ENCODE results near the gene FADS3. TPM values are rescaled to one million over a fixed set of nuclear protein-coding genes. Genes with fewer than 3 reads are reported as not detected.
"Not testable (repeated sequence)": the region's sequence is repeated elsewhere in the genome, so short reads cannot be mapped to it uniquely, and the experiment has no call there.

Gene FADS3
- total RNA-seq, 1 experiment from 2014 or later, result 59.7 TPM

DNA sequence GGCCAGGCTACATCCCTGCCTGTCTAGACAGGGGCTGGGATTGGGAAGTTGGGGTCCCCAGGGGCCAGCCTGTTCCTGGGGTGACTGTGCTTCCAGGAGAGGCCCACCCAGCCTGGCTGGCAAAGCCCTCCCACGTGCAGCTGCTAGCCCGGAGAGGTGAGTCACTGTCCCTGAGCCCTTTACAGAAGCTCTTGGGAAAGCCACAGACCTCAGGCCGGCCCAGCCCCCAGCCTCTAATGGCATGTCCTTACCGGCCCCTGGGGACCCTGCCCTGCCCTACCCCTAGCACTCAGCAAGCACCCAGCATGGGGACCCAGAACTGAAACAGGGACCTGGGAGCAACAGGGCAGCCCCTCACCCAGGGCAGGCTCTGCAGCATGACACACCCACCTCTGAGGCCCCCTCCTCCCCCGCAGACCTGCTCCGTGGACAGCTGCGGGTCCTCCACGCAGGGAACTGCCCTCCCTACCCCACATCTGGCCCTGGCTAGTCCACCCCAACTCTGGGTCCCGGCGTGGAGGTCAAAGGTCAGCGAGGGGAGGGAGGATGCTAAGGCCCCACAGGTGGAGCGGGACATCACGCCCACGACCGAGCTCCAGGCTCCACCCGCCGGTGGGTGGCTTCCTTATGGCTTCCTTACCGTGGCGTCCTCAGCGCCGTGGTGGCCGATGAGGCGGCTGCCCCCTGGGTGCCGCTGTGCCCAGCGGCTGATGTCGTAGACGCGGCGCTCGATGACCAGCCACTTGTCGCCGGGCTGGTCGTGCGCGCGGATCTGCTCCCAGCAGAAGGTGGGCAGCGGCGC is 615 bp downstream of the FADS3 start:
- H3K27me3 ChIP-seq, result no peaks in the 10 kb centered on the region
- H3K4me3 ChIP-seq, result peak overlapping the region; percentile 68
- H3K9me3 ChIP-seq, result no peaks in the 10 kb centered on the region
- H3K36me3 ChIP-seq, result peaks cover 9% of the 10 kb centered on the region; the same call in 1 of the 2 replicates
- DNase-seq, result peak; percentile 78

DNA sequence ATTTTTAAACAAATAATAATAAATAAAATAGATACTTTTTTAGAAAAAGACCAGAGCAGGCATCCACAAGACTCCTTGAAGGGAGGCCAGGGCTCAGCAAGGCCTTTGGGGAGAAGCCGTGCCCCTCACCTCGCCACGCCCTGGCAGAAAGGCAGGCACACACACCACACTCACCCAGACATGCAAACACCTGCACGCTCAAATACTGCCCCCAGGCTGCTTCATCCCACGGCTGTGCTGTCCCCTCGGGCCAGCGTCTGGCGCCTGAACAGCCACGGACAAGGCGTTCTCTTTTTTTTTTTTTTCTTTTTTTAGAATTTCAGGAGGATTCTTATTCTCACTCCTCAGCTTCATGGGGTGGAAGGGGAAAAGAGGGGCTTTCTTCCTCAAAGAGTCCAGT is 1.5 kb downstream of the FADS3 start:
- no peak for DNase-seq
- Histone ChIP-seq H3K9me3 (no peaks in the 10 kb centered on the region), H3K4me3 (no peak overlapping the region; the same call in 1 of the 2 replicates), H3K36me3 (peaks cover 9% of the 10 kb centered on the region; the same call in 1 of the 2 replicates), H3K27me3 (no peaks in the 10 kb centered on the region)

- no peak for DNase-seq
Observed at GRCh38 chr11:61888590-61888989, 2.8 kb downstream of the FADS3 start.

DNA sequence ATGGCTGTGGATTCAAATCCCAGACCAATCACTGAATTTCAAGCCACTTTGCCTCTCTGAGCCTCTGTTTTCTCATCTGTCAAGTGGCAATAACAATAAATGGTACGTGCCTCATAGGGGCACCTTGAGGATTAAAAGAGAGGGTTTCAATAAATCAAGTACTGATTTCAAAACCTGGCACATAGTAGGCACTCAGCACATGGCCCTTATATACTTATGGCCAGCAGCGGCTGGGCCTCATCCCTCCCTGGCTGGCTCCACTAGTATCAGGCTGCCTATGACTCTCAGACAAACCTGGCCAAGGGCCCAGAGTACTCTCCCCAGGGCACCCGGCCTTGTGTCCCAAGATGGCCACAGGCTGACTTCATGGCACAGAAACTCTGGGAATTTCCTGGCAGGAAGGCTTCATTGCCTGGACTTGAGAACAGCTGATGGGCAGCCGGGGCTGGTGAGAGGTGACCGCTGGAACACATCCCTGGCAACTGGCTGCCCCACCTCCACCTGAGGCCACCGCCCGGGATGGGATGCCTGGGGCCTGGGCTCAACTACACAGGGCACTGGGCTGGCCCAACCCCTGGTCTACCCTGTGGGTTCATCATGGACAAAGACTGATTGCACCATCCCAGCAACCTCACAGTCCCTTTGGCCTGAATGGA is 3.4 kb downstream of the FADS3 start:
- Histone ChIP-seq H3K36me3 (peaks cover 9% of the 10 kb centered on the region; the same call in 1 of the 2 replicates), H3K4me3 (no peak overlapping the region), H3K27me3 (no peaks in the 10 kb centered on the region), H3K9me3 (no peaks in the 10 kb centered on the region)
- peak; percentile 92 for DNase-seq

More at GRCh38 chr11:61888590-61888989, 2.8 kb downstream of the FADS3 start:
- Histone ChIP-seq H3K4me3 (no peak overlapping the region), H3K27me3 (no peaks in the 10 kb centered on the region), H3K36me3 (peaks cover 9% of the 10 kb centered on the region; the same call in 1 of the 2 replicates), H3K9me3 (no peaks in the 10 kb centered on the region)

DNA sequence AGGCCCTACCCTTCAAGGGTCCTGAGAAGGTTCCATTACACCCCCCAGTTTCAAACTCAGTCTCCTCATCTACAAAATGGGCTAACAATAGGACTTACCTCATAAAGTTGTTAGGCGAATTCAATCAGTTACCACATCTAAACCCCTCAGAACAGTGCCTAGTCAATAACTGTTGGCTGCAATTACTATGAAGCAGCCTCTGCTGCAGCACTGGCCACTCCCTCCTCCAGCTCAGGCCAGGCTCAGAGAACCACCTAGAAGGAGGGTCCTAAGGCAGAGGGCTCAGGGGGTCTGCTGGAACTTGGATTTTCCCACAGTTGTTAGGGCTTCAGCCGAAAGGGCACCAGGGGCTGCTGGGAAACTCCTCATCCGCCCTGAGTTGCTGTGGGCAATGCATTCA is 4.7 kb downstream of the FADS3 start:
- Histone ChIP-seq H3K9me3 (no peaks in the 10 kb centered on the region), H3K27me3 (no peaks in the 10 kb centered on the region), H3K36me3 (peaks cover 9% of the 10 kb centered on the region; the same call in 1 of the 2 replicates), H3K4me3 (no peak overlapping the region)
- DNase-seq, result no peak

DNA sequence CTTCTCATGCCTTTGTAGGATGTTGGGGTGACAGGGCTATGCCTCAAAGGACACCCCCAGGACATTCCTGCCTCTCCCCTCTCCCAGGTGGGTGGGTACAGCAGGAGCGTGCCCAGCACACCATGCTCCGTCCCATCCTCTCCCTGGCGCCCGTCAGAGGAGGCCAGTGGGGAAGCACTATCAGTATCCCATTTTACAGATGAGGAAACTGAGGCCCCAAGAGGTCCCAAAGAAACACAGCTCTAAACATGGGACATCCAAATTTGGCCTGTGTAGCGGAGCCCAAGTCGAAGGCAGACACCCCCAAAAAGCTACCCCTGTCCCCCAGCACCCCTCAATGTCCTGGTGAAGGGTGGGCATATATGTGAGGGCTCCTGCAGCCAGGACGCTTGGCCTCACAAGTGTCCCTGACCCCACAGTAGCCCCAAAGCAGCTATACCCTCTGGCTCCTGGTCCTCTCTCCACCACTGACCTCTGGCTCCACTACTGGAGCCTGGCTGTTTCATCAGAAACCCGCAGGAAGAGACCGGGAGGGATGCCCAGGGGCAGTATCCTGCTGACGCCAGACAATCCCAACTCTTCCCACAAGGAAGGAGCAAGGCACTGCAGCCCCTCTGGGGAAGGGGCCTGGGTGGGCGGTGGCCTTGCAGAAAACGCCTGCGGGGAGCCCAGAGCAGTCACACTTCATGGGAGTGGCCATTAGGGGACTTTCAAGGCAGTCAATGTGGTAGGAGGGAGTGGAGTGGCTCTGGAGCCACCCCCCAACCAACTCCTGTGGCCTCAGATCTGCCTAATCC is 5.4 kb downstream of the FADS3 start:
- H3K9me3 ChIP-seq, result no peaks in the 10 kb centered on the region
- no peak for DNase-seq

GRCh38 chr11:61885166-61885778 is 6.1 kb downstream of the FADS3 start:
- peaks cover 9% of the 10 kb centered on the region; the same call in 1 of the 2 replicates for H3K36me3 ChIP-seq
- no peaks in the 10 kb centered on the region for H3K27me3 ChIP-seq
- no peak for DNase-seq
- H3K9me3 ChIP-seq, result no peaks in the 10 kb centered on the region
- H3K4me3 ChIP-seq, result no peak overlapping the region

More for the DNA sequence above, 5.4 kb downstream of the FADS3 start:
- Histone ChIP-seq H3K27me3 (no peaks in the 10 kb centered on the region), H3K36me3 (peaks cover 9% of the 10 kb centered on the region; the same call in 1 of the 2 replicates), H3K4me3 (no peak overlapping the region)

GRCh38 chr11:61883947-61884346 is 7.4 kb downstream of the FADS3 start:
- DNase-seq, result no peak
- Histone ChIP-seq H3K4me3 (no peak overlapping the region), H3K9me3 (no peaks in the 10 kb centered on the region), H3K36me3 (peaks cover 11% of the 10 kb centered on the region), H3K27me3 (no peaks in the 10 kb centered on the region)

DNA sequence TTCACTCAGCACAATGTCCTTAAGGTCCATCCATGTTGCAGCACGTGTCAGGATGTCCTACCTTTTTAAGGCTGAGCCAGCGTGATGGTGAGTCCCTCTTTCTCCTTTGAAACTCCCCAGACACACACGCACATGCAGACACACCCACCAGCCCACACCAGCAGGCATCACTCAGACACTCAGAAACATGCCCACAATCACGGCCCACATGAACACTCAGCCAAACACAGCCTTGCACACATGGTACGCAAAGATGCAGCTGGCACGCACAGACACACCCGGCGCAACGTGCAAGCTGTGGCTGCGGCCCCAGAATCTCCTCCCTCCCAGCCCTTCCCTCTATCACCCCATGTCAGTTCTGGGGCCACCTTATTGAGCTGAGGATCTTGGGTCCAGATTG is 8.0 kb downstream of the FADS3 start:
- Histone ChIP-seq H3K4me3 (no peak overlapping the region), H3K36me3 (peaks cover 9% of the 10 kb centered on the region), H3K9me3 (no peaks in the 10 kb centered on the region), H3K27me3 (no peaks in the 10 kb centered on the region)
- no peak for DNase-seq

DNA sequence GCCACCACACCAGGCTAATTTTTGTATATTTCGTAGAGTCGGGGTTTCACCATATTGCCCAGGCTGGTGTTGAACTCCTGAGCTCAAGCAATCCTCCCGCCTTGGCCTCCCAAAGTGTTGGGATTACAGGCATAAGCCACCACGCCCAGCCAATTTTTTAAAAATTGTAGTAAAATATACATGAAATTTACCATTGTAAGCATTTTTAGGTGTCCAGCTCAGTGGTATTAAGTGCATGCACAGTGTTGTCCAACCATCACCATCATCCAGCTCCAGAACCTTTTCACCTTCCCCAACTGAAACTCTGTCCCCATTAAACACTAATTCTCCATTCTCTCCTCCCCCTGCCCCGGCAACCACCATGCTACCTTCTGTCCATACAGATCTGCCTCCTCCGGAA is 8.5 kb downstream of the FADS3 start:
- H3K36me3 ChIP-seq, result peaks cover 7% of the 10 kb centered on the region
- no peak overlapping the region for H3K4me3 ChIP-seq
- H3K27me3 ChIP-seq, result no peaks in the 10 kb centered on the region
- DNase-seq, result no peak
- H3K9me3 ChIP-seq, result no peaks in the 10 kb centered on the region

GRCh38 chr11:61882267-61882666 is 9.1 kb downstream of the FADS3 start:
- not testable (repeated sequence) for H3K9me3 ChIP-seq, H3K4me3 ChIP-seq, H3K36me3 ChIP-seq, H3K27me3 ChIP-seq
- peak; percentile 32 for DNase-seq

DNA sequence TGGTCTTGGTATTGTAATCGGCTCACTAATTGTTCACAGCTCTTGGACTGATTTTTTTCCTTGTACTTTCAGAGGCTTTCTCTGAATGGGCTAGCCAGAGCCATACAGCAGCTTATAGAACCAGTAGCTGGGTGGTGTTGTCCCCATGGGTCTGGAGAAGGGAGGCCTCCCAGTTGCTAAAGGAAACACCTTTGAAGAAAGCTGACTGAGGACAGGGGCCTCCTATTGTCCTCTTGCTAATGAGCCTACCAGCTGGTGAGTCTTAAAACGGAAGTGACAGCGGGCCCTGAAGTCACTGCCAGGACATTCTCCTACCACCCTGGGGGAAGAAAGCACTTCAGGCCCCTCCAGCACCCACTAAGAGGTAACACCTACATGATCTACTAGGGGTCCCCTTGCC is 9.9 kb downstream of the FADS3 start:
- H3K36me3 ChIP-seq, result peaks cover 2% of the 10 kb centered on the region
- no peak for DNase-seq
- H3K27me3 ChIP-seq, result no peaks in the 10 kb centered on the region
- no peak overlapping the region for H3K4me3 ChIP-seq
- H3K9me3 ChIP-seq, result no peaks in the 10 kb centered on the region

DNA sequence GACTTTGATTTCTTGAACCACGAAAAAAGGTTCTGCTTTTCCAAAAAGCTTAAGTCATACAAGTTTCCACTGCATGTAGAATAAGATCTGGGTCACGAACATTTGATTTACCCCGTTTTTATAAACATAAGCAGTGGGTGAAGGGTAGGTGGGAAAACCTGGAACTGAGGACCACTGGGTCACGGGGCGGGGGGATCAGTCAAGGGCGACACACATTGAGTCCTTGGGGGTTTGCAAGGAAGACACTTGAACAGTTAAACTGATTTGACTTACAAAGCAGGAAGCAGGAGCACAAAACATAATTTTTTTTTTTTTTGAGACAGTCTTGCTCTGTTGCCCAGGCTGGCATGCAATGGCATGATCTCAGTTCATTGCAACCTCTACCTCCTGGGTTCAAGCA is 10.9 kb downstream of the FADS3 start:
- Histone ChIP-seq H3K4me3 (no peak overlapping the region), H3K36me3 (peaks cover 2% of the 10 kb centered on the region), H3K27me3 (no peaks in the 10 kb centered on the region), H3K9me3 (no peaks in the 10 kb centered on the region)
- no peak for DNase-seq

- Histone ChIP-seq H3K4me3 (no peak overlapping the region), H3K36me3 (peaks cover 2% of the 10 kb centered on the region), H3K9me3 (no peaks in the 10 kb centered on the region), H3K27me3 (no peaks in the 10 kb centered on the region)
- DNase-seq, result no peak
Observed at GRCh38 chr11:61880031-61880430, 11.3 kb downstream of the FADS3 start.

GRCh38 chr11:61879152-61879551 is 12.2 kb downstream of the FADS3 start:
- no peaks in the 10 kb centered on the region for H3K9me3 ChIP-seq
- no peaks in the 10 kb centered on the region for H3K27me3 ChIP-seq
- no peak overlapping the region for H3K4me3 ChIP-seq
- no peak for DNase-seq
- H3K36me3 ChIP-seq, result peaks cover 2% of the 10 kb centered on the region; the same call in 1 of the 2 replicates

- peaks cover 2% of the 10 kb centered on the region; the same call in 1 of the 2 replicates for H3K36me3 ChIP-seq
- DNase-seq, result no peak
- H3K27me3 ChIP-seq, result no peaks in the 10 kb centered on the region
- H3K9me3 ChIP-seq, result no peaks in the 10 kb centered on the region
- no peak overlapping the region for H3K4me3 ChIP-seq
Observed at GRCh38 chr11:61875698-61876097, 15.6 kb downstream of the FADS3 start.
